ENCODE measurements around the gene FKBP7.

The FKBP7 gene

GRCh38 chr2:178452334-178452733 is 26.1 kb downstream of the FKBP7 start:
- Histone ChIP-seq H3K4me2 (ENCODE audit: low read length) (no peak overlapping the region), H3K4me1 (ENCODE audit: control insufficient read depth, low read depth, low read length) (no peaks in the 10 kb centered on the region), H3K4ac (ENCODE audit: low read depth, low read length) (no peak overlapping the region), H3K4me3 (ENCODE audit: low read length) (no peak overlapping the region), H3K9ac (ENCODE audit: low read length) (no peak overlapping the region), H3K18ac (ENCODE audit: low read length) (no peak overlapping the region), H2BK5ac (ENCODE audit: low read length) (no peak overlapping the region), H3K27me3 (ENCODE audit: insufficient read depth, low read length, poor library complexity) (no peaks in the 10 kb centered on the region), H4K5ac (ENCODE audit: low read length) (no peak overlapping the region), H3K79me1 (ENCODE audit: low read length) (peaks cover 14% of the 10 kb centered on the region), H3K23ac (ENCODE audit: low read length) (no peak overlapping the region), H3K27ac (ENCODE audit: low read depth, low read length) (no peak overlapping the region), H2AK5ac (ENCODE audit: low read length) (no peak overlapping the region), H3K79me2 (ENCODE audit: control insufficient read depth, insufficient read depth, low read length) (peaks cover 22% of the 10 kb centered on the region), H3K56ac (ENCODE audit: low read length) (no peak overlapping the region), H2BK120ac (ENCODE audit: low read depth, low read length) (no peak overlapping the region), H4K8ac (ENCODE audit: low read depth, low read length) (no peak overlapping the region), H3K36me3 (ENCODE audit: control insufficient read depth, insufficient read depth, low read length) (peaks cover 2% of the 10 kb centered on the region), H2BK15ac (replicated peaks; ENCODE audit: low read depth) (no peak overlapping the region)
- no peak for DNase-seq
- no CpG with 5 or more reads among the region's 2 CpGs for WGBS (ENCODE audit: extremely low coverage, insufficient coverage, low lambda C conversion rate)

- WGBS (ENCODE audit: extremely low coverage, insufficient coverage, low lambda C conversion rate) = no CpG with 5 or more reads among the region's 76 CpGs
- peak within 1 kb of the TSS; percentile 96 for H3K9ac ChIP-seq (ENCODE audit: low read length)
Observed at GRCh38 chr2:178450774-178451525, 27.4 kb downstream of the FKBP7 start, which contains the start of the genes PJVK and PRKRA. TSS of gene PJVK (plus strand) at chr2:178451378. CDS start at chr2:178453410, 2,032 bp downstream. TSS of gene PRKRA (minus strand) at chr2:178451175. CDS start at chr2:178451030, 145 bp downstream.

GRCh38 chr2:178450524-178450773 is 28.0 kb downstream of the FKBP7 start:
- Histone ChIP-seq H3K9ac (ENCODE audit: low read length) (peak overlapping the region; percentile 96), H4K5ac (ENCODE audit: low read length) (no peak overlapping the region), H3K18ac (ENCODE audit: low read length) (no peak overlapping the region), H3K27me3 (ENCODE audit: insufficient read depth, low read length, poor library complexity) (no peaks in the 10 kb centered on the region), H2BK120ac (ENCODE audit: low read depth, low read length) (no peak overlapping the region), H3K79me2 (ENCODE audit: control insufficient read depth, insufficient read depth, low read length) (peaks cover 22% of the 10 kb centered on the region), H3K79me1 (ENCODE audit: low read length) (peaks cover 14% of the 10 kb centered on the region), H2BK15ac (replicated peaks; ENCODE audit: low read depth) (no peak overlapping the region), H3K23ac (ENCODE audit: low read length) (peak overlapping the region; percentile 31), H4K8ac (ENCODE audit: low read depth, low read length) (no peak overlapping the region), H3K4me3 (ENCODE audit: low read length) (peak overlapping the region; percentile 96), H3K4me1 (ENCODE audit: control insufficient read depth, low read depth, low read length) (no peaks in the 10 kb centered on the region), H2AK5ac (ENCODE audit: low read length) (no peak overlapping the region), H3K4ac (ENCODE audit: low read depth, low read length) (no peak overlapping the region), H2BK5ac (ENCODE audit: low read length) (no peak overlapping the region), H3K27ac (ENCODE audit: low read depth, low read length) (peak overlapping the region; percentile 54), H3K56ac (ENCODE audit: low read length) (peak overlapping the region; percentile 97), H3K36me3 (ENCODE audit: control insufficient read depth, insufficient read depth, low read length) (peaks cover 2% of the 10 kb centered on the region), H3K4me2 (ENCODE audit: low read length) (peak overlapping the region; percentile 96)
- DNase-seq = no peak
- no CpG with 5 or more reads among the region's 25 CpGs for WGBS (ENCODE audit: extremely low coverage, insufficient coverage, low lambda C conversion rate)

More at GRCh38 chr2:178450774-178451525, 27.4 kb downstream of the FKBP7 start, which contains the start of the genes PJVK and PRKRA:
- peak within 1 kb of the TSS; percentile 18 for H3K4ac ChIP-seq (ENCODE audit: low read depth, low read length)
- H3K79me1 ChIP-seq (ENCODE audit: low read length) = peaks cover 14% of the 10 kb centered on the region
- DNase-seq = peak; percentile 97
- H3K79me2 ChIP-seq (ENCODE audit: control insufficient read depth, insufficient read depth, low read length) = peaks cover 22% of the 10 kb centered on the region
- H2BK120ac ChIP-seq (ENCODE audit: low read depth, low read length) = no peak within 1 kb of the TSS
- peak within 1 kb of the TSS; percentile 66 for H2BK5ac ChIP-seq (ENCODE audit: low read length)
- H3K23ac ChIP-seq (ENCODE audit: low read length) = peak within 1 kb of the TSS; percentile 97
- H2BK15ac ChIP-seq (replicated peaks; ENCODE audit: low read depth) = no peak within 1 kb of the TSS
- H4K5ac ChIP-seq (ENCODE audit: low read length) = no peak within 1 kb of the TSS
- peak within 1 kb of the TSS; percentile 95 for H3K27ac ChIP-seq (ENCODE audit: low read depth, low read length)
- H3K27me3 ChIP-seq (ENCODE audit: insufficient read depth, low read length, poor library complexity) = no peaks in the 10 kb centered on the region
- peak within 1 kb of the TSS; percentile 82 for H4K8ac ChIP-seq (ENCODE audit: low read depth, low read length)
- H3K36me3 ChIP-seq (ENCODE audit: control insufficient read depth, insufficient read depth, low read length) = peaks cover 2% of the 10 kb centered on the region
- peak within 1 kb of the TSS; percentile 66 for H2AK5ac ChIP-seq (ENCODE audit: low read length)
- H3K4me3 ChIP-seq (ENCODE audit: low read length) = peak within 1 kb of the TSS; percentile 96
- H3K4me1 ChIP-seq (ENCODE audit: control insufficient read depth, low read depth, low read length) = no peaks in the 10 kb centered on the region
- peak within 1 kb of the TSS; percentile 100 for H3K56ac ChIP-seq (ENCODE audit: low read length)
- peak within 1 kb of the TSS; percentile 82 for H3K18ac ChIP-seq (ENCODE audit: low read length)
- H3K4me2 ChIP-seq (ENCODE audit: low read length) = peak within 1 kb of the TSS; percentile 96

- H3K4me3 ChIP-seq (ENCODE audit: low read length) = peak overlapping the region; percentile 96
- H3K4me1 ChIP-seq (ENCODE audit: control insufficient read depth, low read depth, low read length) = no peaks in the 10 kb centered on the region
- no peak overlapping the region for H3K18ac ChIP-seq (ENCODE audit: low read length)
- peaks cover 14% of the 10 kb centered on the region for H3K79me1 ChIP-seq (ENCODE audit: low read length)
- peak overlapping the region; percentile 96 for H3K9ac ChIP-seq (ENCODE audit: low read length)
- peak overlapping the region; percentile 83 for H4K8ac ChIP-seq (ENCODE audit: low read depth, low read length)
- H3K36me3 ChIP-seq (ENCODE audit: control insufficient read depth, insufficient read depth, low read length) = peaks cover 2% of the 10 kb centered on the region
- peak overlapping the region; percentile 54 for H3K27ac ChIP-seq (ENCODE audit: low read depth, low read length)
- H4K5ac ChIP-seq (ENCODE audit: low read length) = no peak overlapping the region
- H2BK5ac ChIP-seq (ENCODE audit: low read length) = no peak overlapping the region
- peak overlapping the region; percentile 66 for H2AK5ac ChIP-seq (ENCODE audit: low read length)
- no CpG with 5 or more reads among the region's 18 CpGs for WGBS (ENCODE audit: extremely low coverage, insufficient coverage, low lambda C conversion rate)
- peak overlapping the region; percentile 96 for H3K4me2 ChIP-seq (ENCODE audit: low read length)
- peak overlapping the region; percentile 97 for H3K56ac ChIP-seq (ENCODE audit: low read length)
- no peak overlapping the region for H3K4ac ChIP-seq (ENCODE audit: low read depth, low read length)
- H3K27me3 ChIP-seq (ENCODE audit: insufficient read depth, low read length, poor library complexity) = no peaks in the 10 kb centered on the region
- no peak for DNase-seq
- H2BK120ac ChIP-seq (ENCODE audit: low read depth, low read length) = no peak overlapping the region
- H3K23ac ChIP-seq (ENCODE audit: low read length) = peak overlapping the region; percentile 31
- no peak overlapping the region for H2BK15ac ChIP-seq (replicated peaks; ENCODE audit: low read depth)
- H3K79me2 ChIP-seq (ENCODE audit: control insufficient read depth, insufficient read depth, low read length) = peaks cover 22% of the 10 kb centered on the region
Observed at GRCh38 chr2:178449700-178450523, 28.5 kb downstream of the FKBP7 start.

GRCh38 chr2:178448968-178449661 is 29.3 kb downstream of the FKBP7 start:
- H3K27me3 ChIP-seq (ENCODE audit: insufficient read depth, low read length, poor library complexity) = no peaks in the 10 kb centered on the region
- H3K4me2 ChIP-seq (ENCODE audit: low read length) = no peak overlapping the region
- H3K4me1 ChIP-seq (ENCODE audit: control insufficient read depth, low read depth, low read length) = no peaks in the 10 kb centered on the region
- no peak overlapping the region for H3K9ac ChIP-seq (ENCODE audit: low read length)
- H2AK5ac ChIP-seq (ENCODE audit: low read length) = no peak overlapping the region
- H3K79me1 ChIP-seq (ENCODE audit: low read length) = peaks cover 14% of the 10 kb centered on the region
- peaks cover 2% of the 10 kb centered on the region for H3K36me3 ChIP-seq (ENCODE audit: control insufficient read depth, insufficient read depth, low read length)
- no peak overlapping the region for H3K27ac ChIP-seq (ENCODE audit: low read depth, low read length)
- H2BK120ac ChIP-seq (ENCODE audit: low read depth, low read length) = no peak overlapping the region
- no peak overlapping the region for H4K5ac ChIP-seq (ENCODE audit: low read length)
- no peak overlapping the region for H3K56ac ChIP-seq (ENCODE audit: low read length)
- H4K8ac ChIP-seq (ENCODE audit: low read depth, low read length) = no peak overlapping the region
- no peak overlapping the region for H3K4ac ChIP-seq (ENCODE audit: low read depth, low read length)
- no peak overlapping the region for H3K4me3 ChIP-seq (ENCODE audit: low read length)
- H3K79me2 ChIP-seq (ENCODE audit: control insufficient read depth, insufficient read depth, low read length) = peaks cover 22% of the 10 kb centered on the region
- H2BK5ac ChIP-seq (ENCODE audit: low read length) = no peak overlapping the region
- H3K23ac ChIP-seq (ENCODE audit: low read length) = no peak overlapping the region
- H2BK15ac ChIP-seq (replicated peaks; ENCODE audit: low read depth) = no peak overlapping the region
- no peak overlapping the region for H3K18ac ChIP-seq (ENCODE audit: low read length)
- DNase-seq = no peak
- no CpG with 5 or more reads among the region's 4 CpGs for WGBS (ENCODE audit: extremely low coverage, insufficient coverage, low lambda C conversion rate)

All from mesendoderm (in vitro differentiated cells).